GM13976 (cell line): ENCODE data around the gene CHTF18.

Experiments used
- DNase-seq: peaks from one replicate; pipeline ENCODE4 v3.0.0; 2012; ENCODE audit warnings: low spot score
- CTCF ChIP-seq: IDR thresholded peaks from 2 replicates; pipeline ENCODE4 v1.5.1; 2012; ENCODE audit warnings: borderline replicate concordance, mild to moderate bottlenecking; ENCODE audit not compliant: insufficient read depth; ENCODE audit errors: extremely low read depth, missing control alignments, control extremely low read depth
- in situ Hi-C: fragments of 300-500 bp; cut with MboI; formaldehyde crosslinking; loops from one replicate; pipeline ENCODE4 v1.12.0; 2022; ENCODE audit warnings: low sequenced_read_pairs, mixed read lengths, inconsistent platforms; ENCODE audit not compliant: unreplicated experiment

Gene CHTF18

GRCh38 chr16:843771-844170 is 55.4 kb downstream of the CHTF18 start:
- in situ Hi-C loops: no loop called here

GRCh38 chr16:844638-845350 is 56.4 kb downstream of the CHTF18 start:
- in situ Hi-C loops: no loop called here

More at GRCh38 chr16:843771-844170, 55.4 kb downstream of the CHTF18 start:
- DNase-seq: no peak
- TF ChIP-seq CTCF: no peak

DNA sequence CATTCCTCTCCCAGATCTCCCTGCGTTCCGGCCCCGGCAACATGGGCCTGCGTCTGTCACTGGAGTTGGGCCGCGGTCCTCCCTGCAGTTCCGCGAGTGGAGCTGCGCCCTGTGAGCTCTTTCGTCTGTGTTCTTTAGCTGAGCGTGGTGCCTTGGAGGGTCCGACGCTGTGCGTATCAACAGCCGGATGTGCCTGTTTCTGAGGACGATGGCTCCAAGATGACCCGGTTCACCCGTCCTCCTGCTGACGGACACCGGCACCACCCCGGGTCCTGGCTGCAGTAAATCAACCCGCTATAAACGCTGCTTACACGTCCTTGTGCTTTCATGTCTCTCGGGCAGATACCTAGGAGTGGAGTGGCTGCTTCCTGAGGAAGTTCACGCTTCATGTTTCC is 56.9 kb downstream of the CHTF18 start:
- TF ChIP-seq CTCF: no peak
- DNase-seq: no peak
- in situ Hi-C loops: no loop called here

More at GRCh38 chr16:844638-845350, 56.4 kb downstream of the CHTF18 start:
- DNase-seq: no peak
- no peak for TF ChIP-seq CTCF

DNA sequence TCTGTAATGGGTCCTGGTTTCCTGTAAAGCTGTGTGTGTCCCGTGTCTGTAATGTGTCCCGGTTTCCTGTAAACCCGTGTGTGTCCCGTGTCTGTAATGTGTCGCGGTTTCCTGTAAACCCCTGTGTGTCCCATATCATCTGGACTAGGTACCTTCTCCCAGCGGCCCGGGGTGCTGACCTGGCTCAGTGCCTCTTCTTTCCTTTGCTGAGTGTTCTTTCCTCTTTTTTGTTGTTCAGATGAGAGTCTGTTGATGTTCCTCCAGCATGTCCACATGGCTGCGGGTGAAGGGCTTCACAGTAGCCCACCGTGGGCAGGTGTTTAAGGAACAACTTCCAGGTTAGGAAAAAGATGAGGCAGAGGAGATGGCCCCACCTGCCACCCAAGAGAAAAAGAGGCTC is 58.7 kb downstream of the CHTF18 start:
- TF ChIP-seq CTCF: no peak

More for the DNA sequence above, 58.7 kb downstream of the CHTF18 start:
- in situ Hi-C loops: no loop called here
- no peak for DNase-seq
